ENCODE results near the gene MYOZ1.

DNA sequence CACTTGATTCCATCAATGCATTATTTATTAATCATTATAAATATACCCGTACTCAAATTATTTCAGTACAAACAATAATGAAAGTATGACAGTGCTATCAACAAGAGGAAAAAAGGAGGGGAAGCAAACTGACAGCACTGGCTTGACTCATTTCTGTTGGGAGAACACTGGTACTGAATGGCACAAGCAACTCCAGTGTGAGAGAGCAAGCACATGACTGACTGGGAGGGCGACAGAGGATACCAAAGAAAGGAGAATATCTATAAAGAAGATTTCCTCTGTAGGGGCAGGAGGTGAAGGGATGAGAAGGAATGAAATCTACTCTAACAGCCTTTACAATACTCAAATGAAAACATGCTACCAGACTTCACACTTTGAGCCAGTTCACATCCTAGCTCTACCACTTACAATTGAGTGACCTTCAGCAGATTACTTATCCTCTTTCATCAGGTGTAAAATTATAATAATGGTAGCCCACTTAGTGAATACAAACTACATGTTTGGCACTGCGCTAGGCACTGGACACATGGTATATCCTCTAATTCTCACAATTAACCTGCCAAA lies 51.6 kb downstream of the MYOZ1 start:
- TF ChIP-seq, protein P1, sequence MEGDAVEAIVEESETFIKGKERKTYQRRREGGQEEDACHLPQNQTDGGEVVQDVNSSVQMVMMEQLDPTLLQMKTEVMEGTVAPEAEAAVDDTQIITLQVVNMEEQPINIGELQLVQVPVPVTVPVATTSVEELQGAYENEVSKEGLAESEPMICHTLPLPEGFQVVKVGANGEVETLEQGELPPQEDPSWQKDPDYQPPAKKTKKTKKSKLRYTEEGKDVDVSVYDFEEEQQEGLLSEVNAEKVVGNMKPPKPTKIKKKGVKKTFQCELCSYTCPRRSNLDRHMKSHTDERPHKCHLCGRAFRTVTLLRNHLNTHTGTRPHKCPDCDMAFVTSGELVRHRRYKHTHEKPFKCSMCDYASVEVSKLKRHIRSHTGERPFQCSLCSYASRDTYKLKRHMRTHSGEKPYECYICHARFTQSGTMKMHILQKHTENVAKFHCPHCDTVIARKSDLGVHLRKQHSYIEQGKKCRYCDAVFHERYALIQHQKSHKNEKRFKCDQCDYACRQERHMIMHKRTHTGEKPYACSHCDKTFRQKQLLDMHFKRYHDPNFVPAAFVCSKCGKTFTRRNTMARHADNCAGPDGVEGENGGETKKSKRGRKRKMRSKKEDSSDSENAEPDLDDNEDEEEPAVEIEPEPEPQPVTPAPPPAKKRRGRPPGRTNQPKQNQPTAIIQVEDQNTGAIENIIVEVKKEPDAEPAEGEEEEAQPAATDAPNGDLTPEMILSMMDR (conservative IDR thresholded peaks at IDR 0.05): no peak
- TF ChIP-seq EZH2 (IDR thresholded peaks at IDR 0.05; ENCODE audit: low read depth): no peak

Data from PC-9 (cell line).